ENCODE data around the gene ENTPD7.

DNA sequence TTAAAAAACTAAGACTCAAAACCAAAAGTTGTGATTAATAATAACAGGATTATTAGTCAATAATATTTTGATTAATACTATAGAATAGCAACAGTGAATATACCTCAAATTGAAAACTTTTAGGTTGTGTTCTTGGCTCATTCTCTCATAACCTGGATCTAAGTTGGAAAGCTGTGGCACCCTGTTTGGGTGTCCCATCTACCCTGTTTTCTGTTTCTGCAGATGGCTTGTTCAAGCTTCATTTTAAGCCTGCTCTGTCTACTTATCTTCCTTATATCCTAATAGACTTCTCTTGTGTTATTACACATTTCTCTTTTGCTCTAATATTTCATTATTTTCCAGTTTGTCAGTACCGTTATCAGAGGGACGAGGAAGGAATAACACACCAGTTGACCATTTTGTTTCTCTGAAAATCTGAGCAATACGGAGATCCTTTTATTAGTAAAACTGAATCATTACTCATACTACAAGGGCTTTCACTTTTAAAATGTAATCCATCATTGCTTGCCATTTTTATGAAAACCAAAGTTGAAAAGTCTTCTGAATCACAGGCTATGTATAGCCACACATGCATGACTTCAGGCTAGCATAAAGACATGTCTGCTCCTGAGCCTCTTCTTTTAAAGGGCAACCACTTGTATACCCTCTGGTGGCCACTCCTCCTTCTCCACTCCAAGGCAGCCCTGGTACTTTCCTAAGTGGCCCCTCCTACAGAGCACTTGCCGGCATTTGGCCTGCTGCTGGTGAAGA lies 50.3 kb downstream of the ENTPD7 start:
- TF ChIP-seq, protein P1, sequence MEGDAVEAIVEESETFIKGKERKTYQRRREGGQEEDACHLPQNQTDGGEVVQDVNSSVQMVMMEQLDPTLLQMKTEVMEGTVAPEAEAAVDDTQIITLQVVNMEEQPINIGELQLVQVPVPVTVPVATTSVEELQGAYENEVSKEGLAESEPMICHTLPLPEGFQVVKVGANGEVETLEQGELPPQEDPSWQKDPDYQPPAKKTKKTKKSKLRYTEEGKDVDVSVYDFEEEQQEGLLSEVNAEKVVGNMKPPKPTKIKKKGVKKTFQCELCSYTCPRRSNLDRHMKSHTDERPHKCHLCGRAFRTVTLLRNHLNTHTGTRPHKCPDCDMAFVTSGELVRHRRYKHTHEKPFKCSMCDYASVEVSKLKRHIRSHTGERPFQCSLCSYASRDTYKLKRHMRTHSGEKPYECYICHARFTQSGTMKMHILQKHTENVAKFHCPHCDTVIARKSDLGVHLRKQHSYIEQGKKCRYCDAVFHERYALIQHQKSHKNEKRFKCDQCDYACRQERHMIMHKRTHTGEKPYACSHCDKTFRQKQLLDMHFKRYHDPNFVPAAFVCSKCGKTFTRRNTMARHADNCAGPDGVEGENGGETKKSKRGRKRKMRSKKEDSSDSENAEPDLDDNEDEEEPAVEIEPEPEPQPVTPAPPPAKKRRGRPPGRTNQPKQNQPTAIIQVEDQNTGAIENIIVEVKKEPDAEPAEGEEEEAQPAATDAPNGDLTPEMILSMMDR (IDR thresholded peaks at IDR 0.05; ENCODE audit: poor library complexity): no peak
- TF ChIP-seq EZH2phosphoT487 (IDR thresholded peaks at IDR 0.05; ENCODE audit: low read depth, severe bottlenecking, unreplicated experiment) (no peak), EZH2 (IDR thresholded peaks at IDR 0.05; ENCODE audit: borderline replicate concordance) (no peak)

Data from hepatocyte (in vitro differentiated cells).